Measurements from ENCODE around the gene FOXL2. TPM values are rescaled to one million over a fixed set of nuclear protein-coding genes. Genes with fewer than 3 reads are reported as not detected.

The FOXL2 gene
- 6.8 TPM for total RNA-seq (ENCODE audit: unreplicated experiment)
- long read RNA-seq, partial matches to known transcripts = 0 of 1 reads
- long read RNA-seq, other reads (novel, unspliced or antisense) = 0 of 1 reads

GRCh38 chr3:138946663-138947494, at the start of gene FOXL2, which contains the start of gene FOXL2NB:
FOXL2 (minus strand) TSS chr3:138947137; CDS start chr3:138946722, 415 bp downstream.
FOXL2NB (plus strand) TSS chr3:138947217; CDS start chr3:138947365, 148 bp downstream.
- Mint-ChIP-seq H3K4me3 (ENCODE audit: unreplicated experiment) (peak within 1 kb of the TSS; percentile 89), H3K4me1 (ENCODE audit: unreplicated experiment) (peaks cover 57% of the 10 kb centered on the region), H3K27ac (ENCODE audit: unreplicated experiment) (peak within 1 kb of the TSS; percentile 57), H3K36me3 (ENCODE audit: low read depth, unreplicated experiment) (peaks cover 14% of the 10 kb centered on the region), H3K27me3 (ENCODE audit: unreplicated experiment) (peaks cover 29% of the 10 kb centered on the region), H3K9me3 (ENCODE audit: unreplicated experiment) (no peaks in the 10 kb centered on the region)
- peak; percentile 61 for DNase-seq (ENCODE audit: low spot score)
- no peak for TF ChIP-seq CTCF (IDR thresholded peaks at IDR 0.05; ENCODE audit: unreplicated experiment)

- Mint-ChIP-seq H3K27me3 (ENCODE audit: unreplicated experiment) (no peaks in the 10 kb centered on the region), H3K4me3 (ENCODE audit: unreplicated experiment) (no peak overlapping the region), H3K27ac (ENCODE audit: unreplicated experiment) (no peak overlapping the region), H3K36me3 (ENCODE audit: low read depth, unreplicated experiment) (no peaks in the 10 kb centered on the region), H3K9me3 (ENCODE audit: unreplicated experiment) (no peaks in the 10 kb centered on the region), H3K4me1 (ENCODE audit: unreplicated experiment) (no peaks in the 10 kb centered on the region)
- no peak for DNase-seq (ENCODE audit: low spot score)
- TF ChIP-seq CTCF (IDR thresholded peaks at IDR 0.05; ENCODE audit: unreplicated experiment) = no peak
These were observed 48.8 kb upstream of the FOXL2 start for GRCh38 chr3:138995706-138996105.

- Mint-ChIP-seq H3K27me3 (ENCODE audit: unreplicated experiment) (peaks cover 1% of the 10 kb centered on the region), H3K36me3 (ENCODE audit: low read depth, unreplicated experiment) (no peaks in the 10 kb centered on the region), H3K9me3 (ENCODE audit: unreplicated experiment) (no peaks in the 10 kb centered on the region), H3K4me1 (ENCODE audit: unreplicated experiment) (no peaks in the 10 kb centered on the region), H3K4me3 (ENCODE audit: unreplicated experiment) (no peak overlapping the region), H3K27ac (ENCODE audit: unreplicated experiment) (no peak overlapping the region)
- no peak for DNase-seq (ENCODE audit: low spot score)
- no peak for TF ChIP-seq CTCF (IDR thresholded peaks at IDR 0.05; ENCODE audit: unreplicated experiment)
These were observed 40.2 kb upstream of the FOXL2 start for GRCh38 chr3:138987181-138987580.

GRCh38 chr3:138985932-138986331, 39.0 kb upstream of the FOXL2 start:
- Mint-ChIP-seq H3K4me3 (ENCODE audit: unreplicated experiment) (no peak overlapping the region), H3K36me3 (ENCODE audit: low read depth, unreplicated experiment) (no peaks in the 10 kb centered on the region), H3K4me1 (ENCODE audit: unreplicated experiment) (no peaks in the 10 kb centered on the region), H3K9me3 (ENCODE audit: unreplicated experiment) (no peaks in the 10 kb centered on the region), H3K27ac (ENCODE audit: unreplicated experiment) (no peak overlapping the region), H3K27me3 (ENCODE audit: unreplicated experiment) (peaks cover 3% of the 10 kb centered on the region)
- no peak for DNase-seq (ENCODE audit: low spot score)
- no peak for TF ChIP-seq CTCF (IDR thresholded peaks at IDR 0.05; ENCODE audit: unreplicated experiment)

GRCh38 chr3:138984816-138985215, 37.9 kb upstream of the FOXL2 start:
- no peaks in the 10 kb centered on the region for H3K9me3 Mint-ChIP-seq (ENCODE audit: unreplicated experiment)
- no peak overlapping the region for H3K27ac Mint-ChIP-seq (ENCODE audit: unreplicated experiment)
- DNase-seq (ENCODE audit: low spot score) = no peak
- no peak overlapping the region for H3K4me3 Mint-ChIP-seq (ENCODE audit: unreplicated experiment)
- TF ChIP-seq CTCF (IDR thresholded peaks at IDR 0.05; ENCODE audit: unreplicated experiment) = no peak
- H3K4me1 Mint-ChIP-seq (ENCODE audit: unreplicated experiment) = no peaks in the 10 kb centered on the region
- H3K36me3 Mint-ChIP-seq (ENCODE audit: low read depth, unreplicated experiment) = no peaks in the 10 kb centered on the region
- H3K27me3 Mint-ChIP-seq (ENCODE audit: unreplicated experiment) = peaks cover 2% of the 10 kb centered on the region
